ENCODE data around the gene PAX8. TPM values are rescaled to one million over a fixed set of nuclear protein-coding genes. Genes with fewer than 3 reads are reported as not detected.

The PAX8 gene
- total and polyA plus RNA-seq, 7 donors, result 0.41 to 10.8 (median 0.93) TPM; not detected in 1

GRCh38 chr2:113258471-113259147 is 20.1 kb downstream of the PAX8 start:
- no peaks in the 10 kb centered on the region for H3K27me3 ChIP-seq
- H3K36me3 ChIP-seq, result no peaks in the 10 kb centered on the region
- no peaks in the 10 kb centered on the region for H3K9me3 ChIP-seq
- WGBS, 2 donors, result 87 to 94% methylated on average over 6 of the region's 6 CpGs
- no peak for DNase-seq
- H3K27ac ChIP-seq, result no peak overlapping the region
- TF ChIP-seq POLR2AphosphoS5 (IDR thresholded peaks at IDR 0.05) (no peak), CTCF (IDR thresholded peaks at IDR 0.05) (no peak), EP300 (IDR thresholded peaks at IDR 0.05) (no peak), POLR2A (IDR thresholded peaks at IDR 0.05) (no peak)
- intact Hi-C loops (cut with DNase I), result loop anchor here (10.0 kb wide), 1 partner anchor 66 kb away; no protein-coding TSS in a partner anchor
- H3K4me1 ChIP-seq, result no peaks in the 10 kb centered on the region
- H3K4me3 ChIP-seq, result no peak overlapping the region

GRCh38 chr2:113257516-113258264 is 21.0 kb downstream of the PAX8 start:
- WGBS, 2 donors, result 60 to 66% methylated on average over 7 of the region's 7 CpGs

GRCh38 chr2:113255140-113256070 is 23.3 kb downstream of the PAX8 start:
- Histone ChIP-seq H3K4me1 (no peaks in the 10 kb centered on the region), H3K27ac (no peak overlapping the region), H3K27me3 (no peaks in the 10 kb centered on the region), H3K4me3 (no peak overlapping the region), H3K9me3 (no peaks in the 10 kb centered on the region), H3K36me3 (no peaks in the 10 kb centered on the region)
- intact Hi-C loops (cut with DNase I), result loop anchor here (10.0 kb wide), 1 partner anchor 69 kb away; no protein-coding TSS in a partner anchor
- TF ChIP-seq EP300 (IDR thresholded peaks at IDR 0.05) (no peak), POLR2AphosphoS5 (IDR thresholded peaks at IDR 0.05) (no peak), POLR2A (IDR thresholded peaks at IDR 0.05) (no peak)
- DNase-seq, result no peak
- WGBS, 2 donors, result 53 to 64% methylated on average over 4 of the region's 4 CpGs

More at GRCh38 chr2:113257516-113258264, 21.0 kb downstream of the PAX8 start:
- Histone ChIP-seq H3K4me1 (no peaks in the 10 kb centered on the region), H3K27ac (no peak overlapping the region), H3K9me3 (no peaks in the 10 kb centered on the region), H3K36me3 (no peaks in the 10 kb centered on the region), H3K4me3 (no peak overlapping the region), H3K27me3 (no peaks in the 10 kb centered on the region)
- intact Hi-C loops (cut with DNase I), result loop anchor here (10.0 kb wide), 1 partner anchor 67 kb away; no protein-coding TSS in a partner anchor
- TF ChIP-seq EP300 (IDR thresholded peaks at IDR 0.05), result no peak
- TF ChIP-seq POLR2A (IDR thresholded peaks at IDR 0.05), result no peak
- TF ChIP-seq CTCF (IDR thresholded peaks at IDR 0.05), result no peak
- no peak for TF ChIP-seq POLR2AphosphoS5 (IDR thresholded peaks at IDR 0.05)
- DNase-seq, result no peak

GRCh38 chr2:113253453-113253852 is 25.3 kb downstream of the PAX8 start:
- no peak overlapping the region for H3K27ac ChIP-seq
- H3K9me3 ChIP-seq, result no peaks in the 10 kb centered on the region
- no peaks in the 10 kb centered on the region for H3K27me3 ChIP-seq
- peaks cover 0 to 8% (median 2%) of the 10 kb centered on the region in 4 donors for H3K4me1 ChIP-seq
- H3K4me3 ChIP-seq, result no peak overlapping the region
- TF ChIP-seq EP300 (IDR thresholded peaks at IDR 0.05) (no peak), CTCF (IDR thresholded peaks at IDR 0.05) (no peak), POLR2A (IDR thresholded peaks at IDR 0.05) (no peak), POLR2AphosphoS5 (IDR thresholded peaks at IDR 0.05) (no peak)
- WGBS, 2 donors, result 92 to 94% methylated on average over 4 of the region's 4 CpGs
- H3K36me3 ChIP-seq, result no peaks in the 10 kb centered on the region
- DNase-seq, result no peak
- intact Hi-C loops (cut with DNase I), result loop anchor here (10.0 kb wide), 1 partner anchor 71 kb away; no protein-coding TSS in a partner anchor
